Uterus (tissue), 4 donors: ENCODE measurements around the gene RPS16. TPM values are rescaled to one million over a fixed set of nuclear protein-coding genes. Genes with fewer than 3 reads are reported as not detected.

Experiments used
- DNase-seq, 2 donors: peaks; one replicate each; pipeline ENCODE4 v3.0.0-alpha.2; 2019 to 2020
- H3K27ac ChIP-seq, 2 donors: fragments of 200-600 bp; sonication (generic); 1 replicate in 1 of 2; 2 replicates in 1 of 2; pipeline ENCODE4 v1.5.1; 2016 to 2018
- H3K27me3 ChIP-seq, 2 donors: fragments of 200-600 bp; sonication (generic); one replicate each; pipeline ENCODE4 v1.5.1; 2018 to 2019; ENCODE audit warnings: control low read depth in 1 of 2
- H3K36me3 ChIP-seq, 2 donors: fragments of 200-600 bp; sonication (generic); one replicate each; pipeline ENCODE4 v1.5.1; 2019; ENCODE audit warnings: control low read depth in 1 of 2
- H3K4me1 ChIP-seq, 2 donors: fragments of 200-600 bp; sonication (generic); one replicate each; pipeline ENCODE4 v1.5.1; 2018 to 2019; ENCODE audit warnings: control low read depth in 1 of 2
- H3K4me3 ChIP-seq, 2 donors: fragments of 200-600 bp; sonication (generic); 1 replicate in 1 of 2; 2 replicates in 1 of 2; pipeline ENCODE4 v1.5.1; 2018 to 2019; ENCODE audit warnings: mild to moderate bottlenecking in 1 of 2
- H3K9me3 ChIP-seq, 2 donors: fragments of 200-600 bp; sonication (generic); one replicate each; pipeline ENCODE4 v1.5.1; 2019; ENCODE audit warnings: control low read depth in 1 of 2
- CTCF ChIP-seq, 4 experiments: fragments of 200-600 bp in 2 of 4; fragments of 450-650 bp in 2 of 4; sonication (generic) in 2 of 4; IDR thresholded peaks; one replicate each; pipeline ENCODE4 v1.5.1; 2016 to 2019; ENCODE audit warnings: antibody characterized with exemption in 4 of 4, mild to moderate bottlenecking in 2 of 4, moderate library complexity in 1 of 4
- POLR2A ChIP-seq, 2 donors: fragments of 450-650 bp; IDR thresholded peaks; one replicate each; pipeline ENCODE4 v1.6.1; 2016; ENCODE audit warnings: antibody characterized with exemption in 2 of 2, mild to moderate bottlenecking in 1 of 2, moderate library complexity in 1 of 2
- intact Hi-C: fragments of 100-400 bp; cut with DNase I; formaldehyde crosslinking; loops from one replicate; pipeline ENCODE4 v1.15.1; 2023; ENCODE audit warnings: low total_unique reads
- total RNA-seq, 4 donors: library from RNA; depleted of rRNA in 3 of 4; stranded (reverse); fragments of >200 nt in 3 of 4; gene quantifications; one replicate each; pipeline versions ENCODE4 v1.1.0 to v1.2.4, GENCODE V29; 2014 to 2023
- donor health status: DM: yes; HTN: yes; CAD: no.

The RPS16 gene
- total RNA-seq, 4 donors from 2014 or later: 50.5 to 6,434 (median 2,757) TPM

GRCh38 chr19:39410017-39410830 lies 25.5 kb downstream of the RPS16 start:
- Histone ChIP-seq H3K27ac (peak overlapping the region; percentile 99 to 100), H3K36me3 (no peaks in the 10 kb centered on the region), H3K9me3 (no peaks in the 10 kb centered on the region), H3K4me3 (peak overlapping the region; percentile 83 to 98), H3K4me1 (peaks cover 4 to 13% of the 10 kb centered on the region in 2 donors), H3K27me3 (no peaks in the 10 kb centered on the region)
- DNase-seq: peak; percentile 85 to 88
- intact Hi-C loops: no loop called here
- TF ChIP-seq CTCF (IDR thresholded peaks at IDR 0.05): peak in 1 of 4 experiments; percentile 34
- peak; percentile 23 to 64 for TF ChIP-seq POLR2A (IDR thresholded peaks at IDR 0.05)

- peak; percentile 94 to 95 for DNase-seq
- Histone ChIP-seq H3K4me1 (peaks cover 5 to 9% of the 10 kb centered on the region in 2 donors), H3K27ac (peak overlapping the region; percentile 99 to 100), H3K9me3 (no peaks in the 10 kb centered on the region), H3K4me3 (peak overlapping the region; percentile 83 to 98), H3K27me3 (no peaks in the 10 kb centered on the region), H3K36me3 (no peaks in the 10 kb centered on the region)
- peak; percentile 69 to 90 for TF ChIP-seq POLR2A (IDR thresholded peaks at IDR 0.05)
- TF ChIP-seq CTCF (IDR thresholded peaks at IDR 0.05): no peak
- intact Hi-C loops: no loop called here
These were observed 26.3 kb downstream of the RPS16 start for GRCh38 chr19:39409208-39410016.

GRCh38 chr19:39408392-39409207 lies 27.1 kb downstream of the RPS16 start:
- peak; percentile 43 to 71 for DNase-seq
- Histone ChIP-seq H3K4me1 (peaks cover 0 to 9% of the 10 kb centered on the region in 2 donors), H3K36me3 (no peaks in the 10 kb centered on the region), H3K27me3 (no peaks in the 10 kb centered on the region), H3K4me3 (peak overlapping the region; percentile 83 to 98), H3K27ac (peak overlapping the region; percentile 99 to 100), H3K9me3 (no peaks in the 10 kb centered on the region)
- TF ChIP-seq CTCF (IDR thresholded peaks at IDR 0.05): no peak
- peak in 1 of 2 donors; percentile 6 for TF ChIP-seq POLR2A (IDR thresholded peaks at IDR 0.05)
- intact Hi-C loops: no loop called here

GRCh38 chr19:39407660-39408391 lies 27.9 kb downstream of the RPS16 start:
- H3K36me3 ChIP-seq: no peaks in the 10 kb centered on the region
- H3K27ac ChIP-seq: peak overlapping the region; percentile 99 to 100
- no peaks in the 10 kb centered on the region for H3K9me3 ChIP-seq
- H3K27me3 ChIP-seq: no peaks in the 10 kb centered on the region
- intact Hi-C loops: no loop called here
- peak overlapping the region; percentile 83 to 98 for H3K4me3 ChIP-seq
- no peak for TF ChIP-seq CTCF (IDR thresholded peaks at IDR 0.05)
- TF ChIP-seq POLR2A (IDR thresholded peaks at IDR 0.05): no peak
- H3K4me1 ChIP-seq: peaks cover 0 to 9% of the 10 kb centered on the region in 2 donors
- DNase-seq: peak; percentile 50 to 64
